ENCODE measurements around the gene RMRP. TPM values are rescaled to one million over a fixed set of nuclear protein-coding genes. Genes with fewer than 3 reads are reported as not detected.

The RMRP gene
- total and polyA plus RNA-seq, 9 of the 15 experiments (the other 6 are each of a cell fraction or from before 2014, with no cell fraction given) = 75.7 to 89,974 (median 13,378) TPM; not detected in 3

GRCh38 chr9:35658137-35658967 is 533 bp upstream of the RMRP start, which contains the start of gene CCDC107 (continued):
- TF ChIP-seq ZEB2 (IDR thresholded peaks at IDR 0.05) = 0 out of 2 replicates have a peak, but pooled peaks have one; percentile 25
- peak; percentile 31 to 33; a peak in 3 of 4 replicates for TF ChIP-seq RAD21 (CRISPR knock-in tag; conservative IDR thresholded peaks at IDR 0.05 in 1 of 2, IDR thresholded peaks at IDR 0.05 in 1 of 2)
- TF ChIP-seq U2AF1 (optimal IDR thresholded peaks at IDR 0.05; ENCODE audit: low read depth, low read length) = peak; percentile 29
- TF ChIP-seq ERF (CRISPR knock-in tag; IDR thresholded peaks at IDR 0.05) = peak; percentile 50; the same call in 1 of the 2 replicates
- no peak for TF ChIP-seq TRIM28 (IDR thresholded peaks at IDR 0.05)
- TF ChIP-seq, protein P1, sequence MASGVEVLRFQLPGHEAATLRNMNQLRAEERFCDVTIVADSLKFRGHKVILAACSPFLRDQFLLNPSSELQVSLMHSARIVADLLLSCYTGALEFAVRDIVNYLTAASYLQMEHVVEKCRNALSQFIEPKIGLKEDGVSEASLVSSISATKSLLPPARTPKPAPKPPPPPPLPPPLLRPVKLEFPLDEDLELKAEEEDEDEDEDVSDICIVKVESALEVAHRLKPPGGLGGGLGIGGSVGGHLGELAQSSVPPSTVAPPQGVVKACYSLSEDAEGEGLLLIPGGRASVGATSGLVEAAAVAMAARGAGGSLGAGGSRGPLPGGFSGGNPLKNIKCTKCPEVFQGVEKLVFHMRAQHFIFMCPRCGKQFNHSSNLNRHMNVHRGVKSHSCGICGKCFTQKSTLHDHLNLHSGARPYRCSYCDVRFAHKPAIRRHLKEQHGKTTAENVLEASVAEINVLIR (CRISPR knock-in tag; IDR thresholded peaks at IDR 0.05) = no peak
- TF ChIP-seq, protein P2, sequence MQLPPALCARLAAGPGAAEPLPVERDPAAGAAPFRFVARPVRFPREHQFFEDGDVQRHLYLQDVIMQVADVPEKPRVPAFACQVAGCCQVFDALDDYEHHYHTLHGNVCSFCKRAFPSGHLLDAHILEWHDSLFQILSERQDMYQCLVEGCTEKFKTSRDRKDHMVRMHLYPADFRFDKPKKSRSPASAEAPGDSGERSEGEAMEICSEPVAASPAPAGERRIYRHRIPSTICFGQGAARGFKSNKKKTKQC (CRISPR knock-in tag; IDR thresholded peaks at IDR 0.05) = no peak
- TF ChIP-seq SIRT6 (IDR thresholded peaks at IDR 0.05; ENCODE audit: low read depth, low read length) = no peak
- TF ChIP-seq ZNF184 (CRISPR knock-in tag; IDR thresholded peaks at IDR 0.05) = no peak
- TF ChIP-seq, protein P3, sequence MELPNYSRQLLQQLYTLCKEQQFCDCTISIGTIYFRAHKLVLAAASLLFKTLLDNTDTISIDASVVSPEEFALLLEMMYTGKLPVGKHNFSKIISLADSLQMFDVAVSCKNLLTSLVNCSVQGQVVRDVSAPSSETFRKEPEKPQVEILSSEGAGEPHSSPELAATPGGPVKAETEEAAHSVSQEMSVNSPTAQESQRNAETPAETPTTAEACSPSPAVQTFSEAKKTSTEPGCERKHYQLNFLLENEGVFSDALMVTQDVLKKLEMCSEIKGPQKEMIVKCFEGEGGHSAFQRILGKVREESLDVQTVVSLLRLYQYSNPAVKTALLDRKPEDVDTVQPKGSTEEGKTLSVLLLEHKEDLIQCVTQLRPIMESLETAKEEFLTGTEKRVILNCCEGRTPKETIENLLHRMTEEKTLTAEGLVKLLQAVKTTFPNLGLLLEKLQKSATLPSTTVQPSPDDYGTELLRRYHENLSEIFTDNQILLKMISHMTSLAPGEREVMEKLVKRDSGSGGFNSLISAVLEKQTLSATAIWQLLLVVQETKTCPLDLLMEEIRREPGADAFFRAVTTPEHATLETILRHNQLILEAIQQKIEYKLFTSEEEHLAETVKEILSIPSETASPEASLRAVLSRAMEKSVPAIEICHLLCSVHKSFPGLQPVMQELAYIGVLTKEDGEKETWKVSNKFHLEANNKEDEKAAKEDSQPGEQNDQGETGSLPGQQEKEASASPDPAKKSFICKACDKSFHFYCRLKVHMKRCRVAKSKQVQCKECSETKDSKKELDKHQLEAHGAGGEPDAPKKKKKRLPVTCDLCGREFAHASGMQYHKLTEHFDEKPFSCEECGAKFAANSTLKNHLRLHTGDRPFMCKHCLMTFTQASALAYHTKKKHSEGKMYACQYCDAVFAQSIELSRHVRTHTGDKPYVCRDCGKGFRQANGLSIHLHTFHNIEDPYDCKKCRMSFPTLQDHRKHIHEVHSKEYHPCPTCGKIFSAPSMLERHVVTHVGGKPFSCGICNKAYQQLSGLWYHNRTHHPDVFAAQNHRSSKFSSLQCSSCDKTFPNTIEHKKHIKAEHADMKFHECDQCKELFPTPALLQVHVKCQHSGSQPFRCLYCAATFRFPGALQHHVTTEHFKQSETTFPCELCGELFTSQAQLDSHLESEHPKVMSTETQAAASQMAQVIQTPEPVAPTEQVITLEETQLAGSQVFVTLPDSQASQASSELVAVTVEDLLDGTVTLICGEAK (IDR thresholded peaks at IDR 0.05) = no peak
- TF ChIP-seq, protein P3 (CRISPR knock-in tag; IDR thresholded peaks at IDR 0.05) = no peak
- no peak for TF ChIP-seq SAFB (IDR thresholded peaks at IDR 0.05; ENCODE audit: borderline replicate concordance, low read depth, low read length)
- no peak for TF ChIP-seq ZNF175 (CRISPR knock-in tag; IDR thresholded peaks at IDR 0.05; ENCODE audit: low read depth)
- no peak for TF ChIP-seq ZNF830 (CRISPR knock-in tag; IDR thresholded peaks at IDR 0.05)
